Glutamatergic neuron (in vitro differentiated cells): ENCODE measurements around the gene DNAJB5. TPM values are rescaled to one million over a fixed set of nuclear protein-coding genes. Genes with fewer than 3 reads are reported as not detected.

Experiments
- DNase-seq: peaks from one replicate; pipeline ENCODE4 v3.0.0; 2022
- H3K27ac Mint-ChIP-seq: one replicate; pipeline ENCODE4 v1.8.0; 2020; ENCODE audit warnings: mild to moderate bottlenecking, mixed read lengths, inconsistent platforms; ENCODE audit not compliant: unreplicated experiment
- H3K27me3 Mint-ChIP-seq: one replicate; pipeline ENCODE4 v1.8.0; 2020; ENCODE audit warnings: mild to moderate bottlenecking, moderate library complexity, mixed read lengths, inconsistent platforms; ENCODE audit not compliant: unreplicated experiment
- H3K36me3 Mint-ChIP-seq: one replicate; pipeline ENCODE4 v1.8.0; 2020; ENCODE audit warnings: mild to moderate bottlenecking, mixed read lengths, inconsistent platforms; ENCODE audit not compliant: unreplicated experiment
- H3K4me1 Mint-ChIP-seq: one replicate; pipeline ENCODE4 v1.8.0; 2020; ENCODE audit warnings: mild to moderate bottlenecking, low read depth, mixed read lengths, inconsistent platforms; ENCODE audit not compliant: unreplicated experiment
- H3K4me3 Mint-ChIP-seq: one replicate; pipeline ENCODE4 v1.8.0; 2020; ENCODE audit warnings: mild to moderate bottlenecking, mixed read lengths, inconsistent platforms; ENCODE audit not compliant: unreplicated experiment
- H3K9me3 Mint-ChIP-seq: one replicate; pipeline ENCODE4 v1.8.0; 2020; ENCODE audit warnings: mild to moderate bottlenecking, moderate library complexity, mixed read lengths, inconsistent platforms; ENCODE audit not compliant: unreplicated experiment
- CTCF ChIP-seq: fragments of 200-600 bp; sonication (generic); IDR thresholded peaks from one replicate; pipeline ENCODE4 v1.5.0; 2021; ENCODE audit not compliant: partially characterized antibody, unreplicated experiment
- total RNA-seq: library from RNA; stranded (reverse); fragmentation: NEBNext Ultra II Directional; extraction: Animal tissue kit (Norgen Biotek cat#: 25700); gene quantifications from one replicate; pipeline ENCODE4 v1.2.1, GENCODE V29; 2021; ENCODE audit not compliant: unreplicated experiment

Gene DNAJB5
- total RNA-seq, 1 donor from 2014 or later, result 137 TPM

GRCh38 chr9:34976441-34976840, 13.1 kb upstream of the DNAJB5 start:
- no peaks in the 10 kb centered on the region for H3K4me1 Mint-ChIP-seq
- H3K36me3 Mint-ChIP-seq, result no peaks in the 10 kb centered on the region
- peaks cover 2% of the 10 kb centered on the region for H3K9me3 Mint-ChIP-seq
- H3K4me3 Mint-ChIP-seq, result no peak overlapping the region
- no peak overlapping the region for H3K27ac Mint-ChIP-seq
- TF ChIP-seq CTCF, result no peak
- peaks cover 8% of the 10 kb centered on the region for H3K27me3 Mint-ChIP-seq
- DNase-seq, result no peak

DNA sequence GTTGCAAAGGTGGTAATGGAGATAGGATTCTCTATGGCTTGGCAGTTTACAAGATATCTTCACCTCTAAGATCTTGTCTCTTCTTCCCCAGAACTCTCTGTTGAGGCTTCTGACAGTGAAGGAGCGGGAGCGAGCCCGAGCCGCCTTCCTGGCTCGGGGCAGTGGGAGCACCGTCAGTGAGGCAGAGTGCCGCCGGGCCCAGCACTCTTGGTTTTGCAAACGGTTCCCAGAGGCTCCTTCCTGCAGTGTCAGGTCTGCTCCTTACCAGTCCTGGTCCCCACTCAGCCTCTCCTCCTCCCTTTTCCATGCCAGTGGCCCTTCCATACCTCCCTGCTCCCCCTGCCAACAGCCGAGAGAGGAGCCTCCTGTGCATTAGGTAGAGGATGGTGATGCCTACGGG, 12.6 kb upstream of the DNAJB5 start:
- Mint-ChIP-seq H3K36me3 (no peaks in the 10 kb centered on the region), H3K9me3 (peaks cover 2% of the 10 kb centered on the region), H3K4me1 (no peaks in the 10 kb centered on the region), H3K27ac (no peak overlapping the region), H3K4me3 (no peak overlapping the region), H3K27me3 (peaks cover 8% of the 10 kb centered on the region)
- TF ChIP-seq CTCF, result no peak
- no peak for DNase-seq

DNA sequence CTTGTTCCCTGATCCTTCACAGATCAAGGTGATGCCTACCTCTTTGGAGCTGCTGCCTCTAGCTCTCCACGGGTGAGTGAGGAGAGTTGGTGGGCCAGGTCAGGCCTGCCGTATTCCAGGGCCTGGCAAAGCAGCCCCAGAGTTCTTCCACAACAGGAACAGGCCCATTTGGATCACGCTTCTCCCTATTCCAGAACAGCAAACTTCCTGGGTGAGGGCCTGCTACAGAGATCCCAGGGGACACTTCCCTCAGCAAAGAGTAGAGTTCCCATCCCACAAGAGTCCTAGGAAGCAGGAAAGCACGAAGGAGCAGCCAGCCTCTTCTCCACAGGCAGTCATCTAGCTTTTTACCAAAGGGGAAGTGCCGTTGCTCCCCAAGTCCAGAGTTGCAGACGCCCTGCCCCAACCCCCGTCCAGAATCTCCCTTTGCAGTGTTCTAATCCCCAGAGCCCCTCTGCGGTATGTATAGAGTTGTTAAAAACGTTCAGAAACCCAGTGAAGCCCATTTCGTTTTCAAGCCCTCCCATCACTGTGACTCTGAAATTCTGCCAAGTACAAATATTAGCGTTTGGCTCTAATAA, 9.3 kb upstream of the DNAJB5 start:
- no peak for DNase-seq
- H3K27ac Mint-ChIP-seq, result no peak overlapping the region
- H3K4me3 Mint-ChIP-seq, result no peak overlapping the region
- no peaks in the 10 kb centered on the region for H3K36me3 Mint-ChIP-seq
- TF ChIP-seq CTCF, result no peak
- no peaks in the 10 kb centered on the region for H3K9me3 Mint-ChIP-seq
- H3K27me3 Mint-ChIP-seq, result peaks cover 8% of the 10 kb centered on the region
- peaks cover 8% of the 10 kb centered on the region for H3K4me1 Mint-ChIP-seq

- peaks cover 8% of the 10 kb centered on the region for H3K27me3 Mint-ChIP-seq
- H3K9me3 Mint-ChIP-seq, result peaks cover 8% of the 10 kb centered on the region
- H3K4me3 Mint-ChIP-seq, result no peak overlapping the region
- no peak for DNase-seq
- no peak for TF ChIP-seq CTCF
- H3K36me3 Mint-ChIP-seq, result no peaks in the 10 kb centered on the region
- no peak overlapping the region for H3K27ac Mint-ChIP-seq
- peaks cover 26% of the 10 kb centered on the region for H3K4me1 Mint-ChIP-seq
Observed at GRCh38 chr9:34982361-34982760, 7.2 kb upstream of the DNAJB5 start.

- H3K4me3 Mint-ChIP-seq, result no peak overlapping the region
- H3K27me3 Mint-ChIP-seq, result peaks cover 2% of the 10 kb centered on the region
- no peak for DNase-seq
- no peak for TF ChIP-seq CTCF
- no peak overlapping the region for H3K27ac Mint-ChIP-seq
- peaks cover 28% of the 10 kb centered on the region for H3K4me1 Mint-ChIP-seq
- peaks cover 8% of the 10 kb centered on the region for H3K9me3 Mint-ChIP-seq
- no peaks in the 10 kb centered on the region for H3K36me3 Mint-ChIP-seq
Observed at GRCh38 chr9:34983209-34983608, 6.3 kb upstream of the DNAJB5 start.
